Measurements from ENCODE around the gene POLR1A.

Gene POLR1A

DNA sequence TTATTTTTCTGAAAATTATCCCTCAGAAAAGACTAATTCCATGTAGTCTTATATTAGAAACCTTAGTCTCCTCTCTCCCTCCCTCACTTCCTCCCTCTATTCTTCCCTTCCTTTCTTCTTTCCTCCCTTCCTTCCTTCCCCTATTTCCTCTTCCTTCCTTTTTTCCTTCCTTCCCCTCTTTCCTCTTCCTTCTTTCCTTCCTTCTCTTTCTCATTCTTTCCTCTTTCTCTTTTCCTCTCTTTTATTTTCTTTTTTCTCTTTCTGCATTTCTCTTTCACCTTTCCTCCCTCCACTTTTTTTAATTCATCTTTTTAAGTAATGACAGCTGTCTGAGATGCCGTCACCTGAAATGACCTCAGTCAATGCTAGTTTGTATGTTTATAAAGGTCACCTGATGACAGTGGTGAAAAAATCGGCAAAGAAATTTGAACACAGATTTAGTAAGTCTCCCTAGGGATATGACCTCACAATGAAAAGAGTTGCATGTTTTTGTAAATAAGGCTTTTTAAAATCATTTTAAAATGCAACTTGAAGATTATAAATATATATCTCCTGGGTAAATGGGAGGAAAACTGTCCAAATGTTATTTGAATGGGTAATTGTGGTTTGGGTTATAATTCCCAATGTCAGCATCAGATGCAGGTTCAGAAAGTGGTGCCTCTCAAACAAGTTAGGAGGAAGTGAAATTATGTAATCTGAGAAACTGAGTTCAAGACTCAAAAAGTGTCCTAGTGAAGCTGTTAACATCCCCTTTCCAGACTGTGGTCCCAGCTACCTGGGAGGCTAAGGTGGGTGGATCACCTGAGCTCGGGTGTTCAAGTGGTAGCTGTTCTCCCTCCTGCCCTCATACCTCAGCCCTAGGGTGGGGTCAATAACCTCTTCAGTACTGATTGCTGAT, 126.6 kb downstream of the POLR1A start:
- no peak for DNase-seq (ENCODE audit: low read depth)

DNA sequence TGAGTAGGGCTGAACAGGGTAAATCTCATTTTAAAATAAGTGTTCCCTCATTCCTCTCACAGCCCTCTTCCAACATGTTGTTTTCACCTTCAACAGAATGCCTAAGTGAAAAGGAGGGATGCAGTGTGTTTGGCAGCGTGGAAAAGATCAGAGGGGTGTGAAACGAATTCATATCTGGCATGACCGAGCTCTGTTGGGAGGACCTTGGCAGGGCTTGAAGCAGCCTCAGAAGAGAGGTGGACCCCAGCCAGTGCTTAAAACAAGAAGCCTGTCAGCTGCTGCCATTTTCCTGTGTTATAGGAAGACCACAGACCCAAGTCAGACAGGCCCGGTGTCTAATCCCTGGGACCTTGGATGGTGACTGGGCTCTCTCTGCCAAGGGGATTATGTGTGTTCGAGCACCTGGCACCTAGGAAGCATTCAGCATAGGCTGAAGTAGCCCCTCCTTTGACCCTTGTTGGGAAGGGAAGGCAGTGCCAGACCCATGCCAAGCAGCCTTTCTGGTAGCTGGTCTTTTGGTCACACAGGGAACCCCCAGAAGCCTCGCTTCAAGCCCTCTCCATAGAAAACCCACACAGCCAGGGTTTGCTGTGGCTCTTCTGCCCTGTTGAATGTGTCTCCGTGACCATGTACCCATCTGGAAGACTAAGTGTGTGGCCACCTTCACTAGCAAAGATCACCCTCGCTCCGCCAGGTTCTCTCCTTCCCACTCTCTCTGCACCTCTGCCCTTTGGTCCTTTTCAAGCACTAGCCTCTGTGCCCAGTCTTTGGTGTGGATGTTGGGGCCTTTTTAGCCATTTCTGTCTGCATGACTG, 129.4 kb downstream of the POLR1A start:
- DNase-seq (ENCODE audit: low read depth), result no peak

DNA sequence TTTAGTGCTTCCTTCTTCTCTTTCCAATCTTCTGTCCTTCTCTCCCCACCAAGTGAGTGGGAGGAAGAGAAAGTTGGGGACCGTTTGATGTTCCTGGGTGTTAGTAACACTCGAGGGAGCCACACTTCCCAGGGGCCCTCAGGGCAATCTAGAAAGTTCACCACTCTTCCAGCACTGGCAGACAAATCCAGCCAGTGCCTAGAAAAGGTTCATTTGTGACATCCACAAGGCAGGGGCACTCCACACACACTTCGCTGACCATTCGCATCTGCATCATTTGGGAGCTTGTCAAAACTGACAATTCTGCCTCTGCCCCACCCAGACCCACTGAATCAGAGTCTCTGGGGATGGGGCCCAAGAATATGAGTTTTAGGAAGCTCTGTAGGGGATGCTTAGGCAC, 130.1 kb downstream of the POLR1A start:
- DNase-seq (ENCODE audit: low read depth), result no peak

DNA sequence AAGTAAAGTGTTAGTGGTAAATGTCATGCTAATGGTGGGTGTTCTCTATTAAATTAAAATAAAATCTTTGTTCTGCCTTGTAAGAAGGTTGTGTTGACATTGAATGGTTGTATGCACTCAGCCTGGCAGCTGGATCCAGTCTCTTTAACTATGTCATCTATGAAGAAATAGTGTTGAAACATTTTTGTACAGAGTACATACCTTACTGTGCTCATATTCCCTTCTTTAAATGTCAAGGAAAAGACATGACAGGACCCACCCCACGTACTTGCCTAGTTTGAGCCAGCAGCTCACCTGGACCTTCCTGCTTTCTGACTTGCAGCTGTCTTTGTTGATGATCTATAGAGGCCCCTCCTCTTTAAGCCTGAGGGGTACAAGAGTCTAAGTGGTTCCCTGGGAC, 131.3 kb downstream of the POLR1A start:
- DNase-seq (ENCODE audit: low read depth), result no peak

DNA sequence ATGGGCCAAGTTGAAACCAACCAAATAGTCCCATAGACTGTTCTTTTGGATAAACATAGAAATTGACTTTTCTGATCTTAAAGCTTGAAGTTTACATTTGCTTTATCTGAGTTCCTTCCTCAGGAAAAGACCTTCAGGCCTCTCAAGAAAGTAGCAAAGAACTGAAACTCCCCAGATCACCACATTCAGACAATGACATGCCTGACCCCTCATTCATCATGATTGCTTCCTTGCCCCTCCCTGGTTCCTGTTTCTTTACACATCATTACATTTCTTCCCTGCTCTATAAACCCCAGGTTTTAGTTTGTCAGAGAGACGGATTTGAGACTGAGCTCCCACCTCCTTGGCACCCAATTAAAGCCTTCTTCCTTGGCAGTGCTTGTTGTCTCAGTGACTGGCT, 133.3 kb downstream of the POLR1A start:
- no peak for DNase-seq (ENCODE audit: low read depth)

DNA sequence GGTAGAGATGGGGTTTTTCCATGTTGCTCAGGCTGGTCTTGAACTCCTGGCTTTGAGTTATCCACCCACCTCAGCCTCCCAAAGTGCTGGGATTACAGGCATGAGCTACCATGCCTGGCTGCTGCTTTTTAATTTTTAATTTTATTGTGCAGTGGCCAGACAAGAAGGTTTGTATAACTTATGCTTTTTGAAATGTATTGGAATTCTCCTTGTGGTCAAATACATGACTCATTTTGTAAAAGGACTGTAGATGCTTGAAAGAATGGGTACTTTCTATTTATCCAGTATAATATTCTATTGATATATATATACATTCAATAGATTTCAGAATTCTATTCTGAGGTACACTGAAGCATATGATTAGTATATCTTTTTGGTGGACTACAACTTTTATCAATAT, 134.3 kb downstream of the POLR1A start:
- no peak for DNase-seq (ENCODE audit: low read depth)

Measured in stimulated activated CD8-positive, alpha-beta memory T cell treated with anti-CD3 and anti-CD28 coated beads, Interleukin-4, amount 100 ng/mL, for 24 hours (primary cell).